ENCODE results near the gene ESPNL. TPM values are rescaled to one million over a fixed set of nuclear protein-coding genes. Genes with fewer than 3 reads are reported as not detected.

ESPNL gene
- total RNA-seq, 4 donors from 2014 or later: 0.13 to 0.29 TPM; not detected in 2

DNA sequence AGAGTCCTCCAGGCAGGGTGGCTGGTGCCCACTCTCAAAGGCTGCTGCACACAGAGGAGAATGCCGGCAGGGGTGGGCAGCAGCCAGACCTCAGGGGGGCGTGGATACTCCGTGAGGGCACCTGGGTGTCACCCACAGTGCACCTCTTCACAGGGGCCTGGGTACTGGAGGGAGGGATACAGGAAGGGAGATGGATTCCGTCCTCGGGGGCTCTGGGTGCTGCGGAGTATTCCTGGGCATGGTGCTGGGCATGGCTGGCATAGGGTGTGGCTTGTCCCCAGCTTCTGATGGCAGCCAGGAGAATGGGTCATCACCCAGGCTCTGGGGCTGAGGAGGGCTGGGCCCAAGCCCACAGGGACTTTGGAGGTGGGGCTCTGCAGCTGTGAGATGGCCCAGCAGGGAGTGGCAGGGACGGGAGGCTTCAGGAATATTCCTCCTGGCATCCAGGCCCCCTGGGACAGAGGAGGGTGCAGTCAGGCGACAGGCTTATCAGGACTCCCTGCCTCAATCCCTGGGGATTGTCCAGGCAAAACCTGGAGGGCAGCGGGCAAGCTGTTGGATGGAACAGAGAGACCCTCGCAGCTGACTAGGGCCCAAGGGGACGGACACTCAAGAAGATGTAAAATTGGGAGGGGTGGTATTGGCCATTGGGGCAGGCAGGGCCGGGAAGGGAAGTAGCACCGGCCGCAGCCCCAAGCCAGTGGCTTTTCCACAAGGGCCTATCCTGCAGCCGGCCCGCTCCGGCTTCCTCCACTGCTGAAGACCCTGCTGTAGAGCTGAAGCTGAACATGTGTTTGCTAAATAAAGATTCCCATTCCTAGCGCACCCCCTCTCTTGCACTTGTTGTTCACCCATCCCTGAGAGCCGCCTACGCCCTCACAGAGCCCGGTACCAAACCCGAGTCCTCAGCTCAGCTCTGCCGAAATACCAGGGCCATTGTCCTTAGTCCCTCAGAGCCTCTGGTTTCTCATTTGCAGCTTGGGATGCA lies 32.6 kb downstream of the ESPNL start:
- 87 to 90% methylated on average over 23 of the region's 23 CpGs for WGBS, 2 donors
- no peak overlapping the region for H3K4me3 ChIP-seq (ENCODE audit: low read depth, poor library complexity, severe bottlenecking)
- no peak for DNase-seq (ENCODE audit: low spot score in 2 of 2)
- TF ChIP-seq POLR2A (IDR thresholded peaks at IDR 0.05): no peak
- TF ChIP-seq, protein P1, sequence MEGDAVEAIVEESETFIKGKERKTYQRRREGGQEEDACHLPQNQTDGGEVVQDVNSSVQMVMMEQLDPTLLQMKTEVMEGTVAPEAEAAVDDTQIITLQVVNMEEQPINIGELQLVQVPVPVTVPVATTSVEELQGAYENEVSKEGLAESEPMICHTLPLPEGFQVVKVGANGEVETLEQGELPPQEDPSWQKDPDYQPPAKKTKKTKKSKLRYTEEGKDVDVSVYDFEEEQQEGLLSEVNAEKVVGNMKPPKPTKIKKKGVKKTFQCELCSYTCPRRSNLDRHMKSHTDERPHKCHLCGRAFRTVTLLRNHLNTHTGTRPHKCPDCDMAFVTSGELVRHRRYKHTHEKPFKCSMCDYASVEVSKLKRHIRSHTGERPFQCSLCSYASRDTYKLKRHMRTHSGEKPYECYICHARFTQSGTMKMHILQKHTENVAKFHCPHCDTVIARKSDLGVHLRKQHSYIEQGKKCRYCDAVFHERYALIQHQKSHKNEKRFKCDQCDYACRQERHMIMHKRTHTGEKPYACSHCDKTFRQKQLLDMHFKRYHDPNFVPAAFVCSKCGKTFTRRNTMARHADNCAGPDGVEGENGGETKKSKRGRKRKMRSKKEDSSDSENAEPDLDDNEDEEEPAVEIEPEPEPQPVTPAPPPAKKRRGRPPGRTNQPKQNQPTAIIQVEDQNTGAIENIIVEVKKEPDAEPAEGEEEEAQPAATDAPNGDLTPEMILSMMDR (IDR thresholded peaks at IDR 0.05): no peak
- intact Hi-C loops (cut with DNase I; ENCODE audit: low total_unique reads): no loop called here

DNA sequence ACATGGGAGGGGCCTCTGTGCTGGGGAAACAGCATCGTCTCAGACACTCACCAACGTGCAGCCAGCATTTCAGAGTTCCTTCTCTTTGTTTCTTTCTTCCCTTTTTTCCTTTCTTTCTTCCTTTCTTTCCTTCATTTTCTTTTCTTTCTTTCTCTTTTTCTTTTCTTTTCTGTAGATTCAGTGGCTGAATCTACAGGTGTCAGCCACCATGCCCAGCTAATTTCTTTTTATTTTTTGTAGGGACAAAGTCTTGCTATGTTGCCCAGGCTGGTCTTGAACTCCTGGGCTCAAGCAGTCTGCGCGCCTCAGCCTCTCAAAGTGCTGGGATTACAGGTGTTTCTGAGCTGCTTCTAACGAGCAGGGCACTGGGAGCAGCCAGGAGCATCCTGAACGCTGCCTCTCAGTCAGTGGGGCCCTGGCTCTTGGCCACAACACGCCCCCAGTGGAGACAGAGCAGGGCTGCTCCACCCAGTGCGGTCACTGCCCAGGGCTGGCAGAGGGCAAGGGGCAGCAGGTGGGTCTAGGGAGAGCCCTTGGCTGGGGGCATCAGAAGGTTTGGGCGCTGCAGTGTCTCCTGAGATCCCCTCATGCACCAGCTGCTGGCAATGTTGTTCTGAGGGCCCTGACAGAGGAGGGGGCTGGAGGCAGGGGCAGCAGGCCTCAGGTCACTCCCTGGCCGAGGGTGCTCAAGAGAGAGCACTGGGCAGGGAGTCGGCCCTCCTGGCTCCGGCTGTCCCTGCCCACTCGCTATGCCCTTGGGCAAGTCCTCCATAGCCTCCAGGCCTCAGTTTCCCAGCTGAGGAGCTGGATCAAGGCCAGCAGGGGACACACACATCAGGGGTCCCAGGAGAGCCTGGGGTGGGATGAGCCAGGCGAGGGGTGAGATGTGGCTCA lies 33.6 kb downstream of the ESPNL start:
- no peak for DNase-seq (ENCODE audit: low spot score in 2 of 2)
- 73 to 76% methylated on average over 14 of the region's 14 CpGs for WGBS, 2 donors
- TF ChIP-seq, protein P1 (IDR thresholded peaks at IDR 0.05): no peak
- H3K4me3 ChIP-seq (ENCODE audit: low read depth, poor library complexity, severe bottlenecking): no peak overlapping the region
- intact Hi-C loops (cut with DNase I; ENCODE audit: low total_unique reads): no loop called here

DNA sequence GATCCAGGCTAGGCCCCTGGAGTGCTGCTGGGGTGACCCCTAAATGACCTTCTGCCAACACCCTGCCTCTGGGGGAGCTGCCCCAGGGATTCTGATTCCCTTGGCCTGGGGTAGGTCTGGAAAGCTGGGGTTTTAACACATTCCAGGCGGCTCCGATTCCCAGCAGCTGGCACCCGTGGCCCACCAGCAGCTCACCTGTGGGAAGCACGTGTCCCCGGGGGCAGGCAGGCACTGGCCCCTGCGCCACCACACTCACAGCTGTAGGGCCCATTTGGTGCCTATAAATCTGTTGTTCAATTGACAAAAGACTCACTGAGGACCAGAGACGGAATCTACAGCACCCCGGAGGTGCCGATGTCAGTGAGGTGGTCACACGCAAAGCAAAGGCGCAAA lies 34.2 kb downstream of the ESPNL start:
- DNase-seq (ENCODE audit: low spot score in 2 of 2): no peak
- WGBS, 2 donors: 93 to 98% methylated on average over 7 to 11 of the region's 11 CpGs
- intact Hi-C loops (cut with DNase I; ENCODE audit: low total_unique reads): no loop called here

DNA sequence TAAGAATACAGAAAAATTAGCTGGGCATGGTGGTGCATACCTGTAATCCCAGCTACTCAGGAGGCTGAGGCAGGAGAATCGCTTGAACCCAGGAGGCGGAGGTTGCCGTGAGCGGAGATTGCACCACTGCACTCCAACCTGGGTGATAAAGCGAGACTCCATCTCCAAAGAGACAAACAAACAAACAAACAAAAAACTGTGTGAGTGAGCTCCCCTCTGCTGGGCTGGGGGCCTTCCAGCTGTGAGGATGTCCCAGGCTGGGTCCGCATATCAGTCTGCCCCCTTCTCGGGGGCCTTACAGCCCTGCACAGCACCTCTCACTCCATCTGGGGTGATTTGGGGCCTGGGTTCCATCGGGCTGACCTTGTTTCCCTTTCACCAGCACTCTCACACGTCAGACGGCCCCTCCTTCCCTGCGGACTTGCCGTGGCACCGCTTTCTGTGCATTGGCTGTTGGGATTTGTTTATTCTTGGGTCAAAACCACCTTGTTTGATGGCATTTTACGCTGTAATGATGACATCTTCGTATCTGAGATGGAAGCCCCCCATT lies 35.5 kb downstream of the ESPNL start:
- WGBS, 2 donors: 91 to 93% methylated on average over 15 of the region's 15 CpGs
- no peak for DNase-seq (ENCODE audit: low spot score in 2 of 2)
- TF ChIP-seq, protein P1 (IDR thresholded peaks at IDR 0.05): no peak
- no peak for TF ChIP-seq POLR2A (IDR thresholded peaks at IDR 0.05)
- intact Hi-C loops (cut with DNase I; ENCODE audit: low total_unique reads): no loop called here
- no peak overlapping the region for H3K4me3 ChIP-seq (ENCODE audit: low read depth, poor library complexity, severe bottlenecking)

More for the DNA sequence above, 34.2 kb downstream of the ESPNL start:
- H3K4me3 ChIP-seq (ENCODE audit: low read depth, poor library complexity, severe bottlenecking): no peak overlapping the region
- TF ChIP-seq, protein P1 (IDR thresholded peaks at IDR 0.05): no peak
- no peak for TF ChIP-seq POLR2A (IDR thresholded peaks at IDR 0.05)

DNA sequence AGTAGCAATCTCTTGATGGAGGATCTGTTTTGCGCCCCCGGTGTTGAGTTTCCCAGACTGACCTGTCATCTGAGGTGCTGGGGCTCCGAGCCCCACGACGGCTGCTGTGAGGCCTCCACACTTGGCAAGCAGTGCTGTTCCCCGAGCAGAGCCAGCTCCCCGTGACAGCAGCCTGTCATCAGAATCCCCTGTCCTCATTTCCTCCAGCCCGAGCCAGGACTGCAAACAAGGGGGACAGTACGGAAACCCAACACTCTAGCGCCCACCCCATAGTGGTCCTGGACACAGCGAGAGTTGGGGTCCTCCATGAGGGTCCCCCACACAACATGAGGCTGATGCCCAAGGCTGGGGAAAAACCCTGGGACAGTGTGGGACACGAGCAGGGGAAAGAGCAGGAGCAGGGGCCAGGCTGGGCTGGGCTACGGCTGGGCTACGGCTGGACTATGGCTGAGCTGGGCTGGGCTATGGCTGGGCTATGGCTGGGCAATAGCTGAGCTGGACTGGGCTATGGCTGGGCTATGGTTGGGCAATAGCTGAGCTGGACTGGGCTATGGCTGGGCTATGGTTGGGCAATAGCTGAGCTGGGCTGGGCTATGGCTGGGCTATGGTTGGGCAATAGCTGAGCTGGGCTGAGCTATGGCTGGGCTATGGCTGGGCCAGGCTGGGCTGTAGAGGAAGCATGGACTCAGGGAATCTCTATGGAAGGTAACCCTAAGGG lies 36.8 kb downstream of the ESPNL start:
- no peak for DNase-seq (ENCODE audit: low spot score in 2 of 2)
- H3K4me3 ChIP-seq (ENCODE audit: low read depth, poor library complexity, severe bottlenecking): no peak overlapping the region
- intact Hi-C loops (cut with DNase I; ENCODE audit: low total_unique reads): no loop called here
- 64 to 71% methylated on average over 14 of the region's 14 CpGs for WGBS, 2 donors
- TF ChIP-seq POLR2A (IDR thresholded peaks at IDR 0.05): no peak
- TF ChIP-seq, protein P1 (IDR thresholded peaks at IDR 0.05): no peak

All from lower leg skin (tissue), 4 donors.